ENCODE results near the gene CLEC16A.

The CLEC16A gene

DNA sequence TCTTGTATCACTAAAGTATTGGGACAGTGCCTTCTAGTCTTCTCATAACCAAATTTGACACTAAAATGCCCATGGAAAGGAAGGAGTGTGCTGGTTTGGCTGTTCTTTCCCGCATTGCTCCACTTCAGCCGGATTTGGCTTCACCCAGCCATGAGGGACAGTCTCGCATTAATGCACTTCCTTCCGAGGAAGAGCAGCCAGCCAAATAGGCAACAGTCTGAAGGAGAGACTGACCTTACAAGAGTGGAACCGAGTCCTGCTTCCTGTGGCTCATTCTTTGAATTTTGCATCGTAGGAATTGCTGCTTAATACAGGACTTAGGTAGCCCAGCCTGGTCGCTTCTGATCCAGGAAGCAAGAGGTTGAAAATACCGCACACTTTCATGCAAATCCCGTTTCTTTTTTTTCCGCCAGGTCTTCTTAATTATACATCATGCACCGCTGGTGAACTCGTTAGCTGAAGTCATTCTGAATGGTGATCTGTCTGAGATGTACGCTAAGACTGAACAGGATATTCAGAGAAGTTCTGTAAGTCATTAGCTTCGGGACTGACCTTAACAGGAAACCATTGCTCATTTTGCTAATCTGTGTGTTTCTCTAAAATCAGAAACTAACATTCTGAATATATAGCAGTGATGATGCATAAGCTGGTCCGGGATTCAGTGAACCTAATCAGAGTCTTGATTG lies 38.2 kb downstream of the CLEC16A start:
- H3K9ac ChIP-seq = no peak overlapping the region
- TF ChIP-seq, protein P1, sequence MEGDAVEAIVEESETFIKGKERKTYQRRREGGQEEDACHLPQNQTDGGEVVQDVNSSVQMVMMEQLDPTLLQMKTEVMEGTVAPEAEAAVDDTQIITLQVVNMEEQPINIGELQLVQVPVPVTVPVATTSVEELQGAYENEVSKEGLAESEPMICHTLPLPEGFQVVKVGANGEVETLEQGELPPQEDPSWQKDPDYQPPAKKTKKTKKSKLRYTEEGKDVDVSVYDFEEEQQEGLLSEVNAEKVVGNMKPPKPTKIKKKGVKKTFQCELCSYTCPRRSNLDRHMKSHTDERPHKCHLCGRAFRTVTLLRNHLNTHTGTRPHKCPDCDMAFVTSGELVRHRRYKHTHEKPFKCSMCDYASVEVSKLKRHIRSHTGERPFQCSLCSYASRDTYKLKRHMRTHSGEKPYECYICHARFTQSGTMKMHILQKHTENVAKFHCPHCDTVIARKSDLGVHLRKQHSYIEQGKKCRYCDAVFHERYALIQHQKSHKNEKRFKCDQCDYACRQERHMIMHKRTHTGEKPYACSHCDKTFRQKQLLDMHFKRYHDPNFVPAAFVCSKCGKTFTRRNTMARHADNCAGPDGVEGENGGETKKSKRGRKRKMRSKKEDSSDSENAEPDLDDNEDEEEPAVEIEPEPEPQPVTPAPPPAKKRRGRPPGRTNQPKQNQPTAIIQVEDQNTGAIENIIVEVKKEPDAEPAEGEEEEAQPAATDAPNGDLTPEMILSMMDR (conservative IDR thresholded peaks at IDR 0.05; ENCODE audit: low read depth, low read length) = no peak
- H4K20me1 ChIP-seq (ENCODE audit: insufficient read depth) = no peaks in the 10 kb centered on the region
- peaks cover 10% of the 10 kb centered on the region for H3K4me1 ChIP-seq (ENCODE audit: low read depth, poor library complexity, severe bottlenecking)
- H3K27me3 ChIP-seq (ENCODE audit: insufficient read depth, low read depth) = no peaks in the 10 kb centered on the region
- H3K4me3 ChIP-seq (IDR thresholded peaks at IDR 0.05; ENCODE audit: insufficient read depth, low read depth, low read length) = no peak overlapping the region
- H3K36me3 ChIP-seq (ENCODE audit: insufficient read depth) = no peaks in the 10 kb centered on the region
- H3K4me2 ChIP-seq = no peak overlapping the region
- H3K27ac ChIP-seq = no peak overlapping the region
- H2AFZ ChIP-seq (ENCODE audit: low read depth) = no peak overlapping the region
- H3K79me2 ChIP-seq (ENCODE audit: insufficient read depth, low read depth) = no peaks in the 10 kb centered on the region

DNA sequence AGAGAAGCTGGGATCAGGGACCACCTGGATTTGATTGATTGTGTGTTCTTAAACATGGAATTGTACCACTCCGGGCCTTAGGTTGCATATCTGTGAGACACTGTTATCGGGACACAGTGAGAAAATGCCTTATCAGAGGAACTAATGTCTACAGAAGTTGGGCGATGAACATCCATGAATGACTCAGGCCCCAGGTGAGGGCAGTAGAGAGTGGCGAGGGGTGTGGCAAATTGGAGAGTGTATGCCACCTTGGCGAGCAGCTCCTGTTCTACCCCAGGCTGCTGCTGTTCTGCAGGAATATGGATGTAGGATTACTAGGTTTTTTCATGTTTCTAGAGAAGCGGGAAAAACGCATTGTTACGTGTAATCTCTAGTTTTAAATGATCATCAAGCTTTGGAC lies 38.8 kb downstream of the CLEC16A start:
- Histone ChIP-seq H3K27me3 (ENCODE audit: insufficient read depth, low read depth) (no peaks in the 10 kb centered on the region), H4K20me1 (ENCODE audit: insufficient read depth) (no peaks in the 10 kb centered on the region), H3K27ac (no peak overlapping the region), H3K4me1 (ENCODE audit: low read depth, poor library complexity, severe bottlenecking) (peaks cover 10% of the 10 kb centered on the region), H3K4me3 (IDR thresholded peaks at IDR 0.05; ENCODE audit: insufficient read depth, low read depth, low read length) (no peak overlapping the region), H3K4me2 (no peak overlapping the region), H2AFZ (ENCODE audit: low read depth) (no peak overlapping the region), H3K36me3 (ENCODE audit: insufficient read depth) (no peaks in the 10 kb centered on the region), H3K9ac (no peak overlapping the region), H3K79me2 (ENCODE audit: insufficient read depth, low read depth) (no peaks in the 10 kb centered on the region)
- TF ChIP-seq, protein P1 (conservative IDR thresholded peaks at IDR 0.05; ENCODE audit: low read depth, low read length) = no peak

DNA sequence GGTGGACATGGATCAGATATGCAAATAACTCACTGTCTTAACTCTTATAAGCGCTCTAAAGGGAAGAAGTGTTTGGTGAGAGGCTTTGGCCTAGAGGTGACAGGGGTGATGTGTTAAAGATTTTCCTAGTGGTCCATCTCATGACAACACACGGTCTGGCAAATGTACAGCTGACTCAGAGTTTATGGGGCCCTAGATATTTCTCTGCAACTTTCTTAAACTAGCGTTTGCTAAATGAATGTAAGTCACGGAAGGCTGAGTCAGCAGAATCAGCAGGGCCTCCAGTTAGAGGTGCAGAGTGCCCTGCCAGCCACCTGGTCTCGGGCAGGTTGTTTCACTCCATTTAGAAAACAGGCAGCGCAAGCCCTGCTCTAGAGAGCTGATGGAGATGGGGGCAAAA lies 40.1 kb downstream of the CLEC16A start:
- no peaks in the 10 kb centered on the region for H4K20me1 ChIP-seq (ENCODE audit: insufficient read depth)
- no peak overlapping the region for H2AFZ ChIP-seq (ENCODE audit: low read depth)
- H3K9ac ChIP-seq = no peak overlapping the region
- H3K4me1 ChIP-seq (ENCODE audit: low read depth, poor library complexity, severe bottlenecking) = peaks cover 10% of the 10 kb centered on the region
- H3K27me3 ChIP-seq (ENCODE audit: insufficient read depth, low read depth) = no peaks in the 10 kb centered on the region
- H3K4me2 ChIP-seq = no peak overlapping the region
- H3K4me3 ChIP-seq (IDR thresholded peaks at IDR 0.05; ENCODE audit: insufficient read depth, low read depth, low read length) = no peak overlapping the region
- no peaks in the 10 kb centered on the region for H3K79me2 ChIP-seq (ENCODE audit: insufficient read depth, low read depth)
- no peak overlapping the region for H3K27ac ChIP-seq
- TF ChIP-seq, protein P1 (conservative IDR thresholded peaks at IDR 0.05; ENCODE audit: low read depth, low read length) = no peak
- no peaks in the 10 kb centered on the region; the same call in 1 of the 2 replicates for H3K36me3 ChIP-seq (ENCODE audit: insufficient read depth)

DNA sequence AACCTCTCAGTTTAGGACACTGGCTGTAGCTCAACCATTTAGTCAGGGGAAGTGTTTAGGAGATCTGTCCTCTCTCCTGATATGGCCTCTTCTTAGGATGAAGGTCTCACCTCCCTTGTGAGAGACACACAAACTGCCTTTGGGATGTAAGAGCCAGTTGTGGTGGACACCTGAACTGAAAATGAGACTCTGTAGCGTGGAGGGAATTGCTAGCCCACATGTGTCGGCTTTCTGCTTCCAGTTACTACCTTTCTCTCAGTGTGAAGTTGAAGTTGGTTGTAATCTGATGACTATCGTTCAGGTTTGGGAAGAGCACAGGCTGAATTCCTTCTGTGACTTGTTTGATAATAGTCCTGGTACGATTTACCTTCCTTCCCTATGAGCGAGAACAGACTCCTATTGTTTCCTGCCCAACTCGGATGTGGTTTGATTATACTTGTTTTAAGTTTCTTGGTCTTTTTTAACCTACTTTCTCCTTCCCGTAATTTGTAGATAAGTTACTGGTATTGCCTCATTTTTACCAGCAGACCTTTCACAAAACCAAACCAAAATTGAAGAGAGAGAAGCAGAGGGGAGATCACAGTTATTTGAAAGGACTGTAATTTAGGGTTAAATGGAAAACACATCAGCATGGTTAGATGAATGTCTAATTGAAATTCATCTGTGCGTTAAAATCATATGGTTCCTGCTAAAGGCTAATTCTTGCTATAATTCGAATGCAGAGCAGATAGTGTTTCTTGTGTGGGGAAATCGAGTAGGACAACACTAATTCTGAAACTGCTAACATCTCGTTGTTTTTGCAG lies 43.2 kb downstream of the CLEC16A start:
- Histone ChIP-seq H3K4me2 (no peak overlapping the region), H3K36me3 (ENCODE audit: insufficient read depth) (no peaks in the 10 kb centered on the region; the same call in 1 of the 2 replicates), H3K27ac (no peak overlapping the region), H3K9ac (no peak overlapping the region), H3K79me2 (ENCODE audit: insufficient read depth, low read depth) (no peaks in the 10 kb centered on the region), H4K20me1 (ENCODE audit: insufficient read depth) (no peaks in the 10 kb centered on the region), H2AFZ (ENCODE audit: low read depth) (no peak overlapping the region), H3K27me3 (ENCODE audit: insufficient read depth, low read depth) (no peaks in the 10 kb centered on the region), H3K4me1 (ENCODE audit: low read depth, poor library complexity, severe bottlenecking) (peaks cover 7% of the 10 kb centered on the region), H3K4me3 (IDR thresholded peaks at IDR 0.05; ENCODE audit: insufficient read depth, low read depth, low read length) (no peak overlapping the region)
- TF ChIP-seq, protein P1 (conservative IDR thresholded peaks at IDR 0.05; ENCODE audit: low read depth, low read length) = no peak
